Measurements from ENCODE around the gene NSMCE3. TPM values are rescaled to one million over a fixed set of nuclear protein-coding genes. Genes with fewer than 3 reads are reported as not detected.
"Not testable (repeated sequence)": the region's sequence is repeated elsewhere in the genome, so short reads cannot be mapped to it uniquely, and the experiment has no call there.

The NSMCE3 gene
- total RNA-seq, 2 donors from 2014 or later: 6.2 to 6.9 TPM

GRCh38 chr15:29239395-29239794, 30.2 kb downstream of the NSMCE3 start:
- no peak overlapping the region for H3K27ac ChIP-seq
- ATAC-seq (no peak), DNase-seq (no peak)
- no peaks in the 10 kb centered on the region for H3K27me3 ChIP-seq
- no peaks in the 10 kb centered on the region for H3K9me3 ChIP-seq
- no peaks in the 10 kb centered on the region for H3K36me3 ChIP-seq (replicated peaks in 1 of 2; ENCODE audit: insufficient read depth in 1 of 2, low read depth in 2 of 2)
- no peak overlapping the region for H3K4me3 ChIP-seq
- WGBS, 2 donors: 42 to 47% methylated on average over 3 of the region's 3 CpGs
- H3K4me1 ChIP-seq: no peaks in the 10 kb centered on the region
- TF ChIP-seq, protein P1, sequence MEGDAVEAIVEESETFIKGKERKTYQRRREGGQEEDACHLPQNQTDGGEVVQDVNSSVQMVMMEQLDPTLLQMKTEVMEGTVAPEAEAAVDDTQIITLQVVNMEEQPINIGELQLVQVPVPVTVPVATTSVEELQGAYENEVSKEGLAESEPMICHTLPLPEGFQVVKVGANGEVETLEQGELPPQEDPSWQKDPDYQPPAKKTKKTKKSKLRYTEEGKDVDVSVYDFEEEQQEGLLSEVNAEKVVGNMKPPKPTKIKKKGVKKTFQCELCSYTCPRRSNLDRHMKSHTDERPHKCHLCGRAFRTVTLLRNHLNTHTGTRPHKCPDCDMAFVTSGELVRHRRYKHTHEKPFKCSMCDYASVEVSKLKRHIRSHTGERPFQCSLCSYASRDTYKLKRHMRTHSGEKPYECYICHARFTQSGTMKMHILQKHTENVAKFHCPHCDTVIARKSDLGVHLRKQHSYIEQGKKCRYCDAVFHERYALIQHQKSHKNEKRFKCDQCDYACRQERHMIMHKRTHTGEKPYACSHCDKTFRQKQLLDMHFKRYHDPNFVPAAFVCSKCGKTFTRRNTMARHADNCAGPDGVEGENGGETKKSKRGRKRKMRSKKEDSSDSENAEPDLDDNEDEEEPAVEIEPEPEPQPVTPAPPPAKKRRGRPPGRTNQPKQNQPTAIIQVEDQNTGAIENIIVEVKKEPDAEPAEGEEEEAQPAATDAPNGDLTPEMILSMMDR (IDR thresholded peaks at IDR 0.05): no peak
- no peak for TF ChIP-seq POLR2A (IDR thresholded peaks at IDR 0.05)
- intact Hi-C loops (cut with DNase I): no loop called here

DNA sequence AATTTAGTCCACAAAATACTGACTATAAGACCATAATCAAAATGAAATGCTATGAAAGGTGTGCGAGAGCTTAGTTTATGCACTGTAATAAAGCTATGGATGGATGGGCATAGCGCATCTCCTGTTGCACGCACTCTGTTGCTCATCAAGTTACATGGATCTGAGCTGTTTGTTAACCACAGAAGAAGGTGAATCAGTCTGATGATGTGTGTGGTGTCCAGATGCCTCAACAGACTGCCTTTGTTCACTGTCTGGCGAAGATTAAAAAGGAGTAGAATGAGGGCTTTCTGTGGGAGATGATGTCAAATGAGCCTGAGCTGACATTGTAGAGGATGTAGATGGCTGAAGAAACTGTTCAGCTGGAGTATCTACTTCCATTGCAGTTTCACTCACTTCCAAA, 36.1 kb downstream of the NSMCE3 start:
- intact Hi-C loops (cut with DNase I): no loop called here
- 94% methylated on average over 4 of the region's 4 CpGs for WGBS, 2 donors
- H3K4me1 ChIP-seq: no peaks in the 10 kb centered on the region
- TF ChIP-seq, protein P1 (IDR thresholded peaks at IDR 0.05): no peak
- TF ChIP-seq POLR2A (IDR thresholded peaks at IDR 0.05): no peak
- H3K4me3 ChIP-seq: no peak overlapping the region
- H3K27me3 ChIP-seq: no peaks in the 10 kb centered on the region
- no peaks in the 10 kb centered on the region for H3K36me3 ChIP-seq (replicated peaks in 1 of 2; ENCODE audit: insufficient read depth in 1 of 2, low read depth in 2 of 2)
- H3K27ac ChIP-seq: no peak overlapping the region
- no peak for DNase-seq
- H3K9me3 ChIP-seq: no peaks in the 10 kb centered on the region
- no peak for ATAC-seq

DNA sequence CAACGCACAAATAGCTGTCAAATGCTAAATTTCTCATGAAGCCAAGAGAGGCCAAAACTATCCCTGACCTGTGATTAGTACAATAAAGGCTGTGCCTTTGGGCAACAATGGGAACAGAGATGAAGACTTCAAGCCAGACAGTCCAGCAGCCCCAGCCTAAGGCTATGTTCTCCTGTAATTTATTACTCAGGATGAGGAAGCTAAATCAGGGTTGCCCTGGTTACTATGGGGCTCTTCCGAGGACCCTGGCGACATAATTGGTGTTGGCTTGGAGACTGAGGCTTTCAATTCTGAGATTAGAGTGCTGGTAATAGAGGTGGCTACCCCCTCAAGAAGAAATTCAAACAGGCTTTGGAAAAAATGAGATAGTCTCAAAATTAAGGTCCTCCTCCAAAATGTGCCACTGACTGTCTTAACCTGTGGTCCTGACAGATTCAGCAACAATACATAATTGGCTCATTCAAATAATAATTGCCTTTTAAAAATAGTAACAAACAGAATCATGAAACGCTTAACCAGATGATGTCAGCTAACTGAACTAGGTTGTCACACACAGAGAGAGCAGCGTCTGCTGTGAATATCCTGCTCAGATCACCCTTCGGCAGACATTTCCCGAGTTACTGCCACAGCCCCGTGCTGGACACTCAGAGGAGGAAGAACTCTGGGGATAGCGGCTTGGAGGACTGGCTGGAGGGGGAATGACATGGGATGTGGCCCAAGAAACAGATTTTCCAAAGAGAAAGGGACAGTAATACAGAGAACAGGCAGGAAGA, 43.0 kb downstream of the NSMCE3 start:
- TF ChIP-seq, protein P1 (IDR thresholded peaks at IDR 0.05): no peak
- no peak for TF ChIP-seq POLR2A (IDR thresholded peaks at IDR 0.05)
- H3K9me3 ChIP-seq: no peaks in the 10 kb centered on the region
- H3K36me3 ChIP-seq (replicated peaks in 1 of 2; ENCODE audit: insufficient read depth in 1 of 2, low read depth in 2 of 2): no peaks in the 10 kb centered on the region
- intact Hi-C loops (cut with DNase I): no loop called here
- H3K27me3 ChIP-seq: no peaks in the 10 kb centered on the region
- ATAC-seq: no peak
- DNase-seq: no peak
- no peak overlapping the region for H3K27ac ChIP-seq
- no peaks in the 10 kb centered on the region for H3K4me1 ChIP-seq
- 55 to 70% methylated on average over 9 of the region's 9 CpGs for WGBS, 2 donors
- H3K4me3 ChIP-seq: no peak overlapping the region

DNA sequence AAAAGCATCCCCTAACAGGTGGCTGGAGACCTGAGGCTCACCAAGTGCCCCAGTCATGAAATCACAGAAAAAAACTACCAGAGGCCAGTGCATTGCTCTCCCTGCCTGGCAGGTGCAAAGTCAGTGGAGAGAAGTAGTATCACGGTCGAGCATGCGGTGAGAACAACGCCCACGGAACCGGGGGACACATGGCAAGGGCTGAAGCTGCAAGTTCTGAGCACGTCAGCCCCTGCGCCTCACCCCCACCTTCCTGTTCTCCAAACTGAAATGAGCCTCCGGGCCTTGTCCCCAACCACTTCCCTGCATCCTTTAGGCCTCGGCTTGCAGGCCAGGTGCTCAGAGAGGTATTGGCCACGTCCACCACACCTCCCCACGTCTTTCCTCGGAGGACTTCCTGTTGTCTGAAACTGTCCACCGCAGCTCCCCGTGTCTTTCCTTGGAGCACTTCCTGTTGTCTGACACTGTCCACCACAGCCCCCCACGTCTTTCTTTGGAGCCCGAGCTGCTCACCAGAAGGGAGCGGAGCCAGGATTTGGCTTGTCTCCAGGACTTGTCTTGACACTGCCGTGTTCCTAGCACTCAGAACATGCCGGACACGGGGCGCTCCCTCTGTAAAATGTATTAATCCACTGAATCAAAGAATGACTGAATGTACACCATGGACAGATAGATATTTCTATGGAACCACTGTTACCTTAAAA, 43.9 kb downstream of the NSMCE3 start:
- intact Hi-C loops (cut with DNase I): no loop called here
- no peaks in the 10 kb centered on the region for H3K4me1 ChIP-seq
- no peak for TF ChIP-seq POLR2A (IDR thresholded peaks at IDR 0.05)
- TF ChIP-seq, protein P1 (IDR thresholded peaks at IDR 0.05): no peak
- no peak overlapping the region for H3K4me3 ChIP-seq
- no peak overlapping the region for H3K27ac ChIP-seq
- H3K27me3 ChIP-seq: no peaks in the 10 kb centered on the region
- WGBS, 2 donors: 83 to 85% methylated on average over 22 of the region's 22 CpGs
- ATAC-seq (no peak), DNase-seq (no peak)
- peaks cover 0 to 3% of the 10 kb centered on the region in 2 donors for H3K36me3 ChIP-seq (replicated peaks in 1 of 2; ENCODE audit: insufficient read depth in 1 of 2, low read depth in 2 of 2)
- no peaks in the 10 kb centered on the region for H3K9me3 ChIP-seq

DNA sequence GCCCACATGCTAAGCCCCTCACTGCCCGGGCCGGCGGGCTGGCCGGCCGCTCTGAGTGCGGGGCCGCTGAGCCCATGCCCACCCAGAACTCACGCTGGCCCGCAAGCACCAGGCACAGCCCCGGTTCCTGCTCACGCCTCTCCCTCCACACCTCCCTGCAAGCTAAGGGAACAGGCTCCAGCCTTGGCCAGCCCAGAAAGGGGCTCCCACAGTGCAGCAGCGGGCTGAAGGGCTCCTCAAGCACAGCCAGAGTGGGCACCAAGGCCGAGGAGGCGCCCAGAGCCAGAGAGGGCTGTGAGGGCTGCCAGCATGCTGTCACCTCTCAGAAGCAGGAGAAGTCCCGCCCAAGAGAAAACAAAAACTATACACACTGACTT, 44.6 kb downstream of the NSMCE3 start:
- H3K4me1 ChIP-seq; ATAC-seq; intact Hi-C loops (cut with DNase I); H3K27me3 ChIP-seq; DNase-seq; H3K4me3 ChIP-seq; H3K36me3 ChIP-seq (replicated peaks in 1 of 2; ENCODE audit: insufficient read depth in 1 of 2, low read depth in 2 of 2); H3K27ac ChIP-seq; H3K9me3 ChIP-seq: not testable (repeated sequence)
- 83 to 95% methylated on average over 2 to 13 of the region's 15 CpGs for WGBS, 2 donors

DNA sequence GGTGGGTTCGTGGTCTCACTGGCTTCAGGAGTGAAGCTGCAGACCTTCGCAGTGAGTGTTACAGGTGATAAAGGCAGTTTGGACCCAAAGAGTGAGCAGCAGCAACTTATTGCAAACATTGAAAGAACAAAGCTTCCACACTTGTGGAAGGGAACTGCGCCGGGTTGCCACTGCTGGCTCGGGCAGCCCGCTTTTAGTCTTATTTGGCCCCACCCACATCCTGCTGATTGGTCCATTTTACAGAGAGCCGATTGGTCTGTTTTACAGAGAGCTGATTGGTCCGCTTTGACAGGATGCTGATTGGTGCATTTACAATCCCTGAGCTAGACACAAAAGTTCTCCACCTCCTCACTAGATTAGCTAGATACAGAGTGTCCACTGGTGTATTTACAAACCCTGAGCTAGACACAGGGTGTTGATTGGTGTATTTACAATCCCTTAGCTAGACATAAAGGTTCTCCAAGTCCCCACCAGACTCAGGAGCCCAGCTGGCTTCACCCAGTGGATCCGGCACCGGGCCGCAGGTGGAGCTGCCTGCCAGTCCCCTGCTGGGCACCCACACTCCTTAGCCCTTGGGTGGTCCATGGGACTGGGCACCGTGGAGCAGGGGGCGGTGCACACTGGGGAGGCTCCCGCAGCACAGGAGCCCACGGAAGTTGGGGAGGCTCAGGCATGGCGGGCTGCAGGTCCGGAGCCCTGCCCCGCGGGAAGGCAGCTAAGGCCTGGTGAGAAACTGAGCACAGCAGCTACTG, 45.2 kb downstream of the NSMCE3 start:
- H3K9me3 ChIP-seq; H3K4me1 ChIP-seq; H3K27ac ChIP-seq; ATAC-seq; DNase-seq; intact Hi-C loops (cut with DNase I); H3K36me3 ChIP-seq (replicated peaks in 1 of 2; ENCODE audit: insufficient read depth in 1 of 2, low read depth in 2 of 2); H3K27me3 ChIP-seq; H3K4me3 ChIP-seq: not testable (repeated sequence)
- WGBS, 2 donors: 76 to 96% methylated on average over 9 to 19 of the region's 19 CpGs

Measured in body of pancreas (tissue), 4 donors.